H1 (cell line): Measurements from ENCODE around the gene PHACTR1. TPM values are rescaled to one million over a fixed set of nuclear protein-coding genes. Genes with fewer than 3 reads are reported as not detected.

Experiments used
- CTCF ChIA-PET: fragments of 300-600 bp; sonication (Branson Sonifier 250); formaldehyde crosslinking; loops from one replicate; lab custom pipeline; 2021; ENCODE audit not compliant: partially characterized antibody; lab: Charles Lee
- POLR2A ChIA-PET: fragments of 300-600 bp; sonication (Branson Sonifier 250); formaldehyde crosslinking; loops from one replicate; lab custom pipeline; 2021; ENCODE audit warnings: inconsistent platforms; ENCODE audit not compliant: partially characterized antibody; lab: Charles Lee
- DNase-seq, 2 experiments: peaks; one replicate each; pipeline versions ENCODE4 v3.0.0 to v3.0.0-alpha.2; 2010 to 2022; ENCODE audit warnings: low spot score in 2 of 2, low read depth in 1 of 2, mixed read lengths in 1 of 2
- FAIRE-seq: peaks from 2 replicates; lab custom pipeline; 2011; peaks lifted over from hg19 to GRCh38; lab: Jason Lieb, UNC
- H2AFZ ChIP-seq: 2 replicates; pipeline ENCODE4 v1.8.1; 2012; ENCODE audit warnings: low read length, inconsistent platforms
- H2AK5ac ChIP-seq: 2 replicates; pipeline ENCODE4 v1.6.1; 2013; ENCODE audit warnings: low read depth, low read length
- H2BK120ac ChIP-seq: replicated peaks from 2 replicates; pipeline ENCODE3; 2013; ENCODE audit warnings: low read depth, low read length, inconsistent platforms
- H2BK12ac ChIP-seq: 2 replicates; pipeline ENCODE4 v1.6.1; 2013; ENCODE audit warnings: low read depth, low read length
- H2BK15ac ChIP-seq: 2 replicates; pipeline ENCODE4 v1.6.1; 2013; ENCODE audit warnings: low read length
- H2BK20ac ChIP-seq: 2 replicates; pipeline ENCODE4 v1.6.1; 2013; ENCODE audit warnings: low read length
- H2BK5ac ChIP-seq: 2 replicates; pipeline ENCODE4 v1.6.1; 2013; ENCODE audit warnings: low read depth, low read length
- H3K14ac ChIP-seq: 2 replicates; pipeline ENCODE4 v1.6.1; 2013; ENCODE audit warnings: inconsistent platforms; ENCODE audit not compliant: insufficient read length
- H3K18ac ChIP-seq: 2 replicates; pipeline ENCODE4 v1.6.1; 2013; ENCODE audit warnings: low read length; ENCODE audit errors: extremely low read depth
- H3K23ac ChIP-seq: 2 replicates; pipeline ENCODE4 v1.6.1; 2013; ENCODE audit warnings: inconsistent platforms; ENCODE audit not compliant: insufficient read length
- H3K23me2 ChIP-seq: 2 replicates; pipeline ENCODE4 v1.6.1; 2013; ENCODE audit warnings: low read depth, low read length
- H3K27ac ChIP-seq: 2 replicates; pipeline ENCODE4 v1.6.1; 2011; ENCODE audit warnings: low read depth, low read length, inconsistent platforms
- H3K27me3 ChIP-seq, 4 experiments: replicated peaks in 1 of 4; 1 replicate in 1 of 4; 2 replicates in 3 of 4; pipeline versions ENCODE4 v1.6.1 to v1.8.1; 2011 to 2013; ENCODE audit warnings: low read length in 3 of 4, mild to moderate bottlenecking in 3 of 4, inconsistent platforms in 2 of 4, mixed read lengths in 2 of 4, moderate library complexity in 1 of 4; ENCODE audit not compliant: control insufficient read depth in 3 of 4, insufficient read depth in 3 of 4; ENCODE audit errors: extremely low read depth in 1 of 4
- H3K36me3 ChIP-seq, 4 experiments: 2 replicates each; pipeline versions ENCODE4 v1.6.1 to v1.8.1; 2011 to 2013; ENCODE audit warnings: mild to moderate bottlenecking in 4 of 4, low read length in 3 of 4, moderate library complexity in 2 of 4, control low read depth in 1 of 4, inconsistent platforms in 1 of 4; ENCODE audit not compliant: insufficient read depth in 4 of 4, control insufficient read depth in 2 of 4
- H3K4ac ChIP-seq: replicated peaks from 2 replicates; pipeline ENCODE3; 2013; ENCODE audit warnings: low read length, low read depth, mixed read lengths, inconsistent platforms; ENCODE audit not compliant: insufficient read length
- H3K4me1 ChIP-seq, 4 experiments: replicated peaks in 1 of 4; 1 replicate in 1 of 4; 2 replicates in 3 of 4; pipeline versions ENCODE4 v1.6.1 to v1.8.1; 2011 to 2013; ENCODE audit warnings: low read length in 3 of 4, inconsistent platforms in 2 of 4, mixed read lengths in 1 of 4; ENCODE audit not compliant: insufficient read depth in 4 of 4, control insufficient read depth in 3 of 4
- H3K4me2 ChIP-seq, 2 experiments: 2 replicates each; pipeline versions ENCODE4 v1.6.1 to v1.8.1; 2011 to 2013; ENCODE audit warnings: low read depth in 2 of 2, low read length in 2 of 2, control low read depth in 1 of 2, inconsistent platforms in 1 of 2, mild to moderate bottlenecking in 1 of 2; ENCODE audit not compliant: insufficient read depth in 1 of 2
- H3K4me3 ChIP-seq, 4 experiments: fragments of 200-600, 300-600 bp in 1 of 4; sonication (generic), shearing (Covaris generic), sonication (Bioruptor Twin) in 1 of 4; 2 replicates each; pipeline versions ENCODE4 v1.5.1 to v1.8.1; 2011 to 2016; ENCODE audit warnings: low read length in 4 of 4, low read depth in 3 of 4, control low read depth in 2 of 4, inconsistent platforms in 2 of 4, mild to moderate bottlenecking in 2 of 4, mixed read lengths in 1 of 4, moderate library complexity in 1 of 4; ENCODE audit not compliant: insufficient read depth in 2 of 4; ENCODE audit errors: extremely low read depth in 1 of 4
- H3K56ac ChIP-seq: replicated peaks from 2 replicates; pipeline ENCODE3; 2013; ENCODE audit warnings: low read depth, mild to moderate bottlenecking, mixed read lengths, low read length, inconsistent platforms; ENCODE audit not compliant: insufficient read length
- H3K79me1 ChIP-seq: 2 replicates; pipeline ENCODE4 v1.6.1; 2013; ENCODE audit warnings: low read depth, low read length, control low read depth
- H3K79me2 ChIP-seq, 2 experiments: 2 replicates each; pipeline versions ENCODE4 v1.6.1 to v1.8.1; 2012 to 2013; ENCODE audit warnings: low read length in 2 of 2, mild to moderate bottlenecking in 2 of 2, inconsistent platforms in 1 of 2; ENCODE audit not compliant: insufficient read depth in 2 of 2, control insufficient read depth in 1 of 2
- H3K9ac ChIP-seq, 4 experiments: replicated peaks in 1 of 4; 1 replicate in 1 of 4; 2 replicates in 3 of 4; pipeline versions ENCODE4 v1.6.1 to v1.8.1; 2011 to 2013; ENCODE audit warnings: low read depth in 3 of 4, low read length in 3 of 4, control low read depth in 2 of 4, mild to moderate bottlenecking in 2 of 4, moderate library complexity in 2 of 4, inconsistent platforms in 1 of 4; ENCODE audit errors: extremely low read depth in 1 of 4
- H3K9me3 ChIP-seq, 2 experiments: 2 replicates each; pipeline versions ENCODE4 v1.6.1 to v1.8.1; 2012 to 2013; ENCODE audit warnings: mild to moderate bottlenecking in 2 of 2, moderate library complexity in 2 of 2, control low read depth in 1 of 2, inconsistent platforms in 1 of 2, low read depth in 1 of 2, low read length in 1 of 2, mixed read lengths in 1 of 2; ENCODE audit not compliant: insufficient read depth in 2 of 2
- H4K20me1 ChIP-seq, 2 experiments: replicated peaks in 1 of 2; 2 replicates each; pipeline versions ENCODE3 to v1.8.1; 2011 to 2013; ENCODE audit warnings: inconsistent platforms in 2 of 2, low read length in 2 of 2, mild to moderate bottlenecking in 1 of 2; ENCODE audit not compliant: insufficient read depth in 2 of 2, control insufficient read depth in 1 of 2
- H4K5ac ChIP-seq: 2 replicates; pipeline ENCODE4 v1.6.1; 2013; ENCODE audit warnings: low read length, low read depth, mixed read lengths, inconsistent platforms; ENCODE audit not compliant: insufficient read length
- H4K8ac ChIP-seq: 2 replicates; pipeline ENCODE4 v1.8.0; 2013; ENCODE audit warnings: mild to moderate bottlenecking, moderate library complexity, low read length, inconsistent platforms; ENCODE audit not compliant: insufficient read depth; ENCODE audit errors: extremely low read depth
- H4K91ac ChIP-seq: replicated peaks from 2 replicates; pipeline ENCODE3; 2013; ENCODE audit warnings: low read length, mixed read lengths, inconsistent platforms; ENCODE audit not compliant: insufficient read length
- GTF2F1 ChIP-seq: IDR thresholded peaks from 2 replicates; pipeline ENCODE4 v1.6.1; 2012; ENCODE audit warnings: low read depth, low read length, improper control_type of control experiment, borderline replicate concordance
- RFX5 ChIP-seq: IDR thresholded peaks from 2 replicates; pipeline ENCODE4 v1.6.1; 2011; ENCODE audit warnings: low read depth, low read length, improper control_type of control experiment, borderline replicate concordance
- RNF2 ChIP-seq: fragments of 200-900, 300-1000 bp; sonication (generic); IDR thresholded peaks from 2 replicates; pipeline ENCODE4 v1.7.1; 2016; ENCODE audit warnings: borderline replicate concordance, low read depth, mild to moderate bottlenecking, antibody characterized with exemption, low read length; ENCODE audit not compliant: poor library complexity, severe bottlenecking; ENCODE audit errors: missing control alignments
- TCF12 ChIP-seq: IDR thresholded peaks from 2 replicates; pipeline ENCODE4 v1.6.1; 2011; ENCODE audit warnings: low read depth, mild to moderate bottlenecking, low read length
- ZNF274 ChIP-seq: IDR thresholded peaks from 2 replicates; pipeline ENCODE4 v1.7.0; 2012; ENCODE audit warnings: low read length, borderline replicate concordance; ENCODE audit errors: extremely low read depth
- WGBS, 2 experiments: shearing (Covaris generic) in 1 of 2; methylation state at CpG; one replicate each; pipeline versions ENCODE4 v1.1.6 to v1.1.7; 2013 to 2015; ENCODE audit warnings: low lambda C conversion rate in 2 of 2, mixed read lengths in 2 of 2, inconsistent platforms in 1 of 2, low coverage in 1 of 2, missing lambda C conversion rate in 1 of 2; ENCODE audit not compliant: insufficient replicate concordance in 2 of 2, insufficient coverage in 1 of 2, insufficient read length in 1 of 2; ENCODE audit errors: extremely low coverage in 1 of 2, missing lambda C conversion rate in 1 of 2; 5-methylcytosine and 5-hydroxymethylcytosine counted together
- polyA plus RNA-seq, 7 experiments: library from polyadenylated mRNA; depleted of rRNA in 3 of 7; stranded (reverse) in 5 of 7; unstranded in 2 of 7; fragments of >200 nt in 5 of 7; fragments of 200-250 nt in 2 of 7; gene quantifications; 1 replicate in 5 of 7; 2 replicates in 1 of 7; 4 replicates in 1 of 7; pipeline versions ENCODE4 v1.2.1 to v1.2.3, GENCODE V29; 2011 to 2013; ENCODE audit warnings: missing spikeins in 2 of 7, mixed read lengths in 2 of 7
- total RNA-seq: library from RNA; stranded (reverse); fragmentation: NEBNext Ultra II Directional; extraction: Animal tissue kit (Norgen Biotek cat#: 25700); gene quantifications from 2 replicates; pipeline ENCODE4 v1.2.1, GENCODE V29; 2021

The PHACTR1 gene
- total and polyA plus RNA-seq, 2 of the 8 experiments (the other 6 are each of a cell fraction or from before 2014, with no cell fraction given): 3.9 to 17.1 TPM

- H3K79me1 ChIP-seq: no peaks in the 10 kb centered on the region; the same call in none of the 2 replicates
- H3K14ac ChIP-seq: no peak overlapping the region
- no peak overlapping the region for H2BK20ac ChIP-seq
- no peak overlapping the region for H3K4me3 ChIP-seq
- no peak overlapping the region for H3K23ac ChIP-seq
- H3K4ac ChIP-seq: no peak overlapping the region
- DNase-seq: no peak
- H3K27ac ChIP-seq: no peak overlapping the region
- H3K79me2 ChIP-seq: no peaks in the 10 kb centered on the region
- POLR2A ChIA-PET: no interaction called here
- no peak for TF ChIP-seq RNF2
- no peak for TF ChIP-seq GTF2F1
- no peak for TF ChIP-seq ZNF274
- TF ChIP-seq TCF12: no peak
- no peak for TF ChIP-seq RFX5
- no peaks in the 10 kb centered on the region for H4K20me1 ChIP-seq
- no peak overlapping the region for H2BK12ac ChIP-seq
- H3K56ac ChIP-seq: no peak overlapping the region
- H3K27me3 ChIP-seq: no peaks in the 10 kb centered on the region
- no peak overlapping the region for H3K18ac ChIP-seq
- H3K36me3 ChIP-seq: no peaks in the 10 kb centered on the region
- peaks cover 1 to 12% (median 9%) of the 10 kb centered on the region in 4 experiments; a peak in 3 of 7 replicates for H3K4me1 ChIP-seq
- no peak overlapping the region for H4K5ac ChIP-seq
- CTCF ChIA-PET: interaction anchor here (0.6 to 2.4 kb wide), 5 partner anchors 10 to 170 kb away, joined by 3 to 10 read pairs (median 6); no protein-coding TSS in a partner anchor
- H3K9ac ChIP-seq: no peak overlapping the region
- no peak overlapping the region for H2BK5ac ChIP-seq
- no peak overlapping the region for H2AFZ ChIP-seq
- FAIRE-seq: no peak
- H3K23me2 ChIP-seq: no peaks in the 10 kb centered on the region
- no peak overlapping the region for H4K8ac ChIP-seq
- H4K91ac ChIP-seq: no peak overlapping the region
- H2BK15ac ChIP-seq: no peak overlapping the region
- H2BK120ac ChIP-seq: no peak overlapping the region
- no peak overlapping the region for H3K4me2 ChIP-seq
- H2AK5ac ChIP-seq: no peak overlapping the region
- WGBS, 2 experiments: 86% methylated on average over 4 of the region's 4 CpGs; no CpG with 5 or more reads in 1 of the 2 experiments
- H3K9me3 ChIP-seq: no peaks in the 10 kb centered on the region
Measured at GRCh38 chr6:12878741-12879140, 162.2 kb downstream of the PHACTR1 start.
